HG02840 (cell line): ENCODE data around the gene GPANK1.
A peak's percentile ranks its signal among the peaks of the same experiment; 100 is the strongest.

ENCODE experiments used
- ATAC-seq: cut with Tn5 transposase; IDR thresholded peaks from one replicate; pipeline ENCODE4 v1.9.1; 2021; ENCODE audit warnings: mild to moderate bottlenecking, moderate library complexity, moderate number of reproducible peaks; ENCODE audit not compliant: unreplicated experiment, low FRiP score

The GPANK1 gene

GRCh38 chr6:31621991-31622390, 42.8 kb downstream of the GPANK1 start:
- ATAC-seq = no peak

- ATAC-seq = no peak
These were observed 43.4 kb downstream of the GPANK1 start for GRCh38 chr6:31621320-31621939.

GRCh38 chr6:31620586-31621319, 44.0 kb downstream of the GPANK1 start, which contains the start of gene PRRC2A:
Gene PRRC2A (plus strand): TSS chr6:31620715. CDS start chr6:31622790, 2,075 bp downstream.
- ATAC-seq = peak; percentile 33

- peak; percentile 83 for ATAC-seq
These were observed 44.8 kb downstream of the GPANK1 start for GRCh38 chr6:31619805-31620585.

- ATAC-seq = no peak
These were observed 47.8 kb downstream of the GPANK1 start for GRCh38 chr6:31617010-31617409.

- no peak for ATAC-seq
These were observed 49.0 kb downstream of the GPANK1 start for GRCh38 chr6:31615748-31616147.

GRCh38 chr6:31614684-31615578, 49.9 kb downstream of the GPANK1 start, which contains the start of gene AIF1:
Gene AIF1 (plus strand): TSS chr6:31615234. CDS start chr6:31615330, 96 bp downstream.
- no peak for ATAC-seq

- ATAC-seq = no peak
These were observed 50.6 kb downstream of the GPANK1 start for GRCh38 chr6:31614075-31614619.
